GM12865 (cell line): ENCODE measurements around the gene SUGT1.
"Not testable (repeated sequence)": the region's sequence is repeated elsewhere in the genome, so short reads cannot be mapped to it uniquely, and the experiment has no call there.

ENCODE experiments used
- DNase-seq: peaks from one replicate; pipeline ENCODE4 v3.0.0; 2010; ENCODE audit warnings: low read depth
- H3K4me3 ChIP-seq: 2 replicates; pipeline ENCODE4 v1.5.1; 2011; ENCODE audit warnings: mild to moderate bottlenecking, low read depth, low read length, control low read depth
- CTCF ChIP-seq: IDR thresholded peaks from 2 replicates; pipeline ENCODE4 v1.5.1; 2011; ENCODE audit warnings: low read length, control low read depth, low read depth, inconsistent platforms; ENCODE audit not compliant: insufficient read depth; ENCODE audit errors: missing control alignments

The SUGT1 gene

GRCh38 chr13:52706081-52706480 lies 53.4 kb downstream of the SUGT1 start:
- TF ChIP-seq CTCF, result no peak
- DNase-seq, result no peak
- H3K4me3 ChIP-seq, result no peak overlapping the region

GRCh38 chr13:52707375-52707774 lies 54.7 kb downstream of the SUGT1 start:
- DNase-seq, result no peak
- no peak for TF ChIP-seq CTCF
- H3K4me3 ChIP-seq, result no peak overlapping the region

GRCh38 chr13:52708266-52708665 lies 55.6 kb downstream of the SUGT1 start:
- H3K4me3 ChIP-seq, DNase-seq: not testable (repeated sequence)

GRCh38 chr13:52711286-52711685 lies 58.6 kb downstream of the SUGT1 start:
- no peak overlapping the region for H3K4me3 ChIP-seq
- no peak for DNase-seq
- no peak for TF ChIP-seq CTCF

GRCh38 chr13:52712385-52712784 lies 59.7 kb downstream of the SUGT1 start:
- DNase-seq, result no peak
- TF ChIP-seq CTCF, result no peak

GRCh38 chr13:52713894-52714293 lies 61.3 kb downstream of the SUGT1 start:
- no peak overlapping the region for H3K4me3 ChIP-seq
- no peak for DNase-seq
- TF ChIP-seq CTCF, result no peak

More at GRCh38 chr13:52712385-52712784, 59.7 kb downstream of the SUGT1 start:
- no peak overlapping the region for H3K4me3 ChIP-seq

- not testable (repeated sequence) for H3K4me3 ChIP-seq, DNase-seq
Measured at GRCh38 chr13:52720904-52721303, 68.3 kb downstream of the SUGT1 start.

- not testable (repeated sequence) for H3K4me3 ChIP-seq, DNase-seq
Measured at GRCh38 chr13:52721356-52721755, 68.7 kb downstream of the SUGT1 start.

GRCh38 chr13:52723181-52723580 lies 70.5 kb downstream of the SUGT1 start:
- no peak for TF ChIP-seq CTCF
- H3K4me3 ChIP-seq, result no peak overlapping the region
- DNase-seq, result no peak
